Measurements from ENCODE around the gene ASCL4.

The ASCL4 gene

DNA sequence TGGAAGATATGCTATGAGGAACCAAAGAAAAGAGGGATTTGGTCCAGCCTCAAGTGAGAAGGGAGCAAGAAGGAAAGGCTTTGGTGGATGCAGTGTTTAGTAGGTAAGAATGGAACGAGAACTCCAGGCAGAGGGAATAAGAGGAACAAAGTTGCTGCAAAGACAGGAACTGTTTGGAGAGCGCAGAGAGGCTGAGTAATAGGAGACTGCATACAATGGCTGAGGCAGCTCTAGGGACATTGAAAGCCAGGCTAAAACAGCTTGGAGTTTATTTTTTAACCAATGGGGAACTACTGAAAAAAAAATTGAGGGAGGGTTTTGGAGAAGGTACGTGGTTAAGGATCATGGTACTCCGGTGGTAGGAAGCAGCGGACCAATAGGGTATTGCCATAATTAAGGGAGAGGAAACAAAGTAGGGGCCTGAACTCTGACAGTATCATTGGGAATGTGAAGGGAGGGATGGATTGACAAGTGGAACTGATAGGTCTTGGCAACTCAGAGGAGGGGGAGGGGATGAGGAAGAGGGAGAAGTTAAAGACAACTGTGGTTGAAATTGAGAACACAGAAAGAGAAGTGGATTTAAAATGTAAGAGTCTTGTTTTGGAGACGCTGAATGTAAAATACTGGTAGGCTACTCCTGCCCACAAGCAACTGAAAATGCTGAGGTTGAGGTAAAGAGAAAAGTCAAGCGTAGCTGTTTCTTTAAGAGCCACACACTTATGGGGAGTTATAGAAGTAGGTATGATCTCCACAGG, 4.8 kb downstream of the ASCL4 start:
- DNase-seq, result no peak

DNA sequence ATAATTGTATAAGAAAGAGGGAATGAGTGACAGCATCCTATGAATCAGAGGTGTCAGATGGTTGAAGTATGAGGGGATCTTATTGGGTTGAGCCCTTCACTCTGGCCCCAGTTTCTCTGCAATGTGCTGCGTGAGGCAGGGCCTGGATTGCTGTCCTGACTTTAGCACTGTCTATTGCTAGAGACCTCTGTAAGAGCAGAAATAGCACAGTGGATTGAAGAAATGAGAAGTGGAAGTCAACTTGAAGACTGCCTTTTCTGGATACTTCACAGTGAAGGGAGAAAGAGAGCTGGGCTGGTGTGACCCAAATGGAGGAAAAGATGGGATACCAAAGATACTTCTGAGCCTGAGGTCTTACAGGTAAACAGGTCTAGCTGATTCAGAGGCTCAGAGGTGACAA, 5.8 kb downstream of the ASCL4 start:
- no peak for DNase-seq

DNA sequence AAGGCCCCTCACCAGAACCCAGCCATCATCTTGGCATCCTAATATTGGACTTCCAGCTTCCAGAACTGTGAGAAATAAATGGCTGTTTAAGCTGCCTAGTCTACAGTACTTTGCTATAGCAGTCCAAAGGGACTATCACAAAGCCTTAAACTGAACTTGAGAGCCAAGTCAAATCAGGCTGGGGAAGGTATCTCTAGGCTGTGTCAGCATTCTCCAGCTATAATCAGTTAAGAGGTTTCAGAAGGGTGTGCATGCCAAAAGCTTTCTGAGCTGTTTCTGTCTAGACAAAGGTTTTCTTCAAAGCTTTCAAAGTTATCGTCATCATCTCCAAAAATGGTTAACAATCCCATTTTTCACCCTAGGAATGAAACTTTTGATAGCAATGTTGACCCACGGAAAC, 7.6 kb downstream of the ASCL4 start:
- DNase-seq, result no peak

DNA sequence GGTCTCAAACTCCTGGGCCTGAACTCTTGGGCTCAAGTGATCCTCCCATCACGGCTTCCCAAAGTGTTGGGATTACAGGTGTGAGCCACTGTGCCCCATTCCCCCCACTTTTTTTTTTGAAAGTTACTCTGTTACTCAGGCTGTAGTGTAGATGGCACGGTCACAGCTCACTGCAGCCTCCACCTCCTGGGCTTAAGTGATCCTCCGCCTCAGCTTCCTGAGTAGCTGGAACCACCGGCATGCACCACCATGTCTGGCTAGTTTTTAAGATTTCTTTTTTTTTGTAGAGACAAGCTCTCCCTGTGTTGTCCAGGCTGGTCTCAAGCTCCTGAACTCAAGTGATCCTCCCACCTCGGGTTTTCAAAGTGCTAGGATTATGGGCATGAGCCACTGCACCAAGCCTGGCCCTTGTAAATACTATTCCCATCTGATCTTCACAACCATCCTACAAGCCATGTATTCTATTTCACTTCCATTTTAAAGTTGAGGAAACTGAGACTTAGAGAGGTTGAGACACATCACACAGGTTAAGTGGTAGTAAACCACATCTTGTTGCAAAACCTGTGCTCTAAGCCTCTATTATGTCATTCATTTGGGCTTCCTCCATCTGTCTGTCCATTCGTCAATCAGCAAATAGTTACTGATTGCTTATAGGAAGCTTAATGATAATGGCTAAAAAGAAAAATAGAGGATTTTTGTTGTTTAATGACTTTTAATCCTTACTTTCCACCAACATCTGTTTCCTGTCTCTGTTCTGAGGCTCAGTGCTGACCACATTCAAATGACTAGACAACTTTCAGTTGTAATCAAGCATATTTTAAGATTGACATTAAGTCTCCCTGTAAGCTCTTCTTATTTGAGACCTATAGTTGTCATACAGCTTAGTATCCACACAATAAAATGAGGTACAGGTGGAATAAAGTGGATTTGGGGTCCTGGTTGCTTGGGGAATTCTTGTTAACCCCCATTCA, 9.2 kb downstream of the ASCL4 start:
- DNase-seq, result no peak

DNA sequence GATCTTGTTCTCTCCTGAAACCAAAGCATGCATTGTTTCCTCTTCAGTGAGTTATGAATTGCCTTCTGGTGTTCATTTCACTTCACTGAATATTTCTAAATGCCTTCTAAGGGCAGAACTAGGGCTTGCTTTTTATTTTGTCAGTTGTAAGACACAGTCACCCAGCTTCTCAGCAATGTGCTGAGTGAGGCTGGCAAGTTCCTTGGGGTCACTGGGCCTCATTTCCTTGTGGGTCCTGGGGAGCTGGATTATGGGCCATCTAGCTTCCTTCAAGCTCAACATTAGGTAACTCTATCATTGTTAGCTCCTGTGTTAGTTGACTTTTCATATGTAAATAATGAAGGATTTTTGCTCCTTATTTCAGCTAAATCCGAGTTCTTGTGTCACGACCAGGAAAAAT, 13.8 kb downstream of the ASCL4 start:
- DNase-seq, result no peak

DNA sequence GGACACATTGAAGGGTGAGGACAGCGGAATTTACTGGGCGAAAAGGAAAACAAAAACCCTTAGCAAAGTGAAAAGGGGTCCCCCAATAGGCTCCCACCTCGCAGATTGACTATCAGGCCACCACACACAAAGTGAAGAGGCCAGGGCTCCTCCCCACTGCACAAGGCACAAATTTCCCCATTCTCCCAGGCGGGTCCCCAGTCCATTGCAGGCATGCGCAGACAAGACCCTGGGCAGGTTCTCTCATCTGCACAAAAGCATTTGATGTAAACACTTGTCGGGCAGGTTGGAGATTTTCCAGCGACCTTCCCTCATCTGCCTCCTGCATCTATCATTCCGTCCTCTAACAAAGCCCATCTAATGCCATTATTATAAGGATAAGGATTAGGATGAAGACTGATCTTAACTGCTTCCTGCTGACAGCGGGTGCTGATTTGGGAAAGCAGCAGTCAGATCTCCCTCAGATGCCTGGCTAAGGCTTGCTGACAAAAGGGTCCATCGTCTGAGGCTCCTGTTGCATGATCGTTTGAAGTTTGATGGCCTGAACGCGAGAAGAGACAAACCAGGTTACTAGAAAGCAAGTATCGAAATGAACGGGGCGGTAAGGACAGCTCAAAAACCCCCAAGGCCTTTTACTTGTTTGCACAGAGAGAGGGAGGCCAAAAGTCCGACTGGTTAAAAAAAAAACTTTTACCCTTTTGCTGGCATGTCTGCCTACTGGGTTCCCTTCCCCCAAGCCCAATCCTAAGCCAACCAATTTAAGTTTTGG, 14.4 kb downstream of the ASCL4 start:
- no peak for DNase-seq

DNA sequence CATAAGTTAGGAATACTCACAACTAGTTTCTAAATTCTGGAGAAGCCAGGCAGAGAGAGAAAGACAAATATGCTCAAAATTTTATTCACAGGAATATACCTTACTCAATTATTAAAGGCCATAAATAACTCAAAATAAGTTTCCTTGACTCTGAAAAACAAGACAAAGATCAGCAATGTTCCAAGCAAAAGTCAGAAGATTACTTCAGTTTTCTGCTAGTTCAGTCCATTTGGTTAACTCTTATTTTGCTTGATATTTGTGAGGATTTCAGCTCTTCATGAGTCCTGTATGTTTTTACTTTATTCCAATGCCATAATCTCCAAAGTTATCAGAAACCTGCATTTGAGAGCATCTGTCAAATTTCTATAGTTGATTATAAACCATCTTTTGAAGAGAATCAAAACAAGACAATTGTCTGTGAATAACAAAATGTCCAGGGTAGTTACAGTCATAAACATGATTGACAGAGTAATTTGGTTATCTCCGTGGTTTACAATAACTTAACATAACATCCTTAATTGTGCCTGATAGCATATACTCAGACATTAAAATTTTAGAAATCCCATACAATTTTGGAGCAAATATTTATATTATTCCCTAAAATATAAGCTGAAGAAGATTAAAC, 17.1 kb downstream of the ASCL4 start:
- no peak for DNase-seq

DNA sequence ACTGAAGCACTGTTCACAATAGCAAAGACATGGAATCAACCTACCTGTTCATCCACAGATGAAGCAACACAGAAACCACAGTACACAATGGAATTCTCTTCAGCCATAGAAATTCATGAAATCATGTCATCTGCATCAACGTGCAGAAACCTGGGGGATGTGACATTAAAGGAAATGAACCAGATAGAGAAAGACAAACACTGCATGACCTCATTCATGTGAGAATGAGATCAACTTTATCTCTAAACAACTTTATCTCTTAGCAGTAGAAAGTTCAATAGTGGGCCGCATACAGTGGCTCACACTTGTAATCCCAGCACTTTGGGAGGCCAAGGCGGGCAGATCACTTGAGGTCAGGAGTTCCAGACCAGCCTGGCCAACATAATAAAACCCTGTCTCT, 19.9 kb downstream of the ASCL4 start:
- DNase-seq, result no peak

DNA sequence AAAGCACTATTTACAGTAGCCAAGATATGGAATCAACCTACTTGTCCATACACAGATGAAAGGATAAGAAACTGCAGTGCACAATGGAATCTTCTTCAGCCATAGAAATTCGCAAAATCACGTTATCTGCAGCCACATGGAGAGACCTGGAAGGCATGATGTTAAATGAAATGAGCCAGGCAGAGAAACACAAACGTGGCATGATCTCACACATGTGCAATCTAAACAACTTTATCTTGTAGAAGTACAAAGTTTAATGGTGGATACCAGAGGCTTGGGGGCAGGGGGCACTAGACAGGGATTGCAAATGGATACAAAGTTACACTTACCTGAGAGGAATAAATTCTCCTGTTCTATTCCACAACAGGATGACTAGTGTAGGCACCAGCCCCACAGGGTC, 24.1 kb downstream of the ASCL4 start:
- DNase-seq, result no peak

DNA sequence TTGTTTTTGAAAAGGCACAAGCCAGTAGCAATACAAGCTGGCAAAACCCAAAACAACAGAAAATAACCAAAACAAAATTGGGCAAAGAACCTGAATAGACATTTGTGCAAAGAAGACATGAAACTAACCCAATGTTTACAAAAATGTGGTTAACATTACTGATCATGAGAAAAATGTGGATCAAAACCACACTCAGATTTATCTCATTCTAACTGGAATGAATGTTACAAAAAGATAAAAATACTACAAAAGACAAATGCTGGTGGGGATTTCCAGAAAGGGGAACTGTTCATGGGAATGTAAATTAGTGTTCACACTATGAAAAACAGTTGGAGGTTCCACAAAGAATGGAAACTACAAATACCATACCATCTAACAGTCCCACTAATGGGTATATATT, 26.6 kb downstream of the ASCL4 start:
- DNase-seq, result no peak

DNA sequence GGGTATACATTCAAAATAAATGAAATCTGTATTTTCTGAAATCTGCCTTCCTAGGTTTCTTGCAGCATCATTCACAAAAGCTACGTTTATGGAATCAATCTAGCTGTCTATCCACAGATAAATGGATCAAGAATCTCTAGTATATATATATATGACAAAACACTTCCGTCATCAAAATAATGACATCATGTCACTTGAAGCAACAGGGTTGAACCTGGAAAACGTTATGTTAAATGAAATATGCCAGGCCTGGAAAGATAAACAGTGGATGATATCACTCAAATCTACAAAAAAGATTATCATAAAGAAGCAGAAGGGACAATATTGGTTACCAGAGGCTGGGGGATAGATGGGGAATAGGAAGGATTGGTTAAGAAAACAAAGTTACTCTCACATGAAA, 28.6 kb downstream of the ASCL4 start:
- DNase-seq, result no peak

DNA sequence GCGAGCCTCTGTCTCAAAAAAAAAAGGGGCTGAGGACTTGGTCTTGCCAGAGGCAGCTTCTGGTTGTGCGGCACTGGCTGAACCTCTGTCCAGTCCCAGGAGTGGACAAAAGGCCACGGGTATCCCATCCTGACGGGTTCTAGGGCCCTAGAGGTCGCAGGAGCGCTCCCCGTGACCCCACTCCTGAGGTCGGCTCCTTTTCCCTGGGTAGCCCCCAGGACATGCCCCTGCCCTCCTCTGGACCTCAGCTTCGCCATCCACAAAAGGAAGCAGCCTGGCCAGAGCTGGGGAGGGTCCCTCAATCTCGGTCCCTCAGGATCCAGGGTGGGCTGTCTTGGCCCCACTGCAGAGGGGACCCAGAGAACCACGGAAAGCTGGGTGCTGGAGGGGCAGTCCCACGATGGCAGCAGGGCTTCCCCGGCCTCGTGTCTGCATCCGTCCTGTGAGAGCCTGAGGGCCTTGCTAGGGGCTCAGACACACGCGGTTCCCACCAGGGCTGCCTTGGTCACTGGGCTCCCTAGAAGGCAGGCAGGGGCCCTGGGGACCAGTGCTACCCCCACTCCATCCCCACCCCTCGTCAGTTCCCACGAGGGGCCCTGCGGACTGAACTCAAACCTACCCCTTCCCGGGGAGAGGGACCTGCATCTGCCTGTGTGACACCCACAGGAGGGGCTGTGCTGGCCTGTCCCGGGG, 31.1 kb downstream of the ASCL4 start:
- no peak for DNase-seq

DNA sequence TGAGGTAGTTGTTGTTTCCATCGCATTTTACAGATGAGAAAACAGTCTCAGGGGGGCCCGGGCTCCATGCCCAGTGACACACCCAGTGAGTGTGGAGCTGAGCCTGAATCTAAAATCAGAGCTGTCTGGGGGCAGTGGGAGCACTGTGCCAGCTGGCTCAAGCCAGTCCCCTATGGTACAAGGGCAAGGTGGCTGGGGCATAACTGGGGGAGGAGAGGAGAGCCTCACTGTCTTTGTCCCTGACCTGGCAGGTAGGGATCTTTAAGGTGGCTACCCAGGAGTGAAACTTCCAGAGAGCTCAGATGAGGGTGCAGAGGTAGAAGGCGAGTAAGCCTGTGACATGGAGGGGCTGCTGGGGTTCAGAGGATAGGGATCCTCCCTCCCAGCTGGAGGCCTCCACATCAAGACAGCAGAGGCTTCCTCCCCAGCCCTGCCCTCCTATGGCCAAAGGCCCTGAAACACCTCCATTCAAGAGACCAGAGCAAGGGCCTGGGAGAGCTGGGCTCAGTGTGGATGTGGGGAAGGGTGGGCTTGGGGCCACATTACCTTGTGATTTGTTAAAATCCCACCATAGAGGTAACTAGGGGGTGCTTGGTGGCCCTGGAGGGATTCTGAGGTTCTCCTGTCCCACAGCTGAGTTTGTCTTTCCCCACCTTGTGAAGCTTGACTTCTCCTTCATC, 33.1 kb downstream of the ASCL4 start:
- no peak for DNase-seq

DNA sequence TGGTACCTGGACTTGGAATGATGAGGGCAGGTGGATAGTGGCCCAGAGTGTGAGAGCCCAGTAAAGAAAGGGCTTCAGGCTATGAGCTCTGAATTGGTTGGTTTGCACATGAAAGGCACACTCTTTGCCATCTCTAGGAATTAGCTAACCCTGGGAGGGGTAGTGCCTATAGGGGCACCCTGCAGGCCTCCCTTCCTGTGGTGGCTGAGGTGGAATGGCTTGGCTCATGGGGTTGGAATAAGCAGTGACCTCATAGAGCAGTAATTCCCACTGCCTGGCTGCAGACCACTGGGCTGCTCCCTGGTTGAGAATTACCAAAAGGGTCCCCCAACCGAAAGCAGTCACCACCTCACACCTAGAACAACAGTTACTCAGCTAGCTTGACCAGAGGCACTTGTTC, 42.7 kb downstream of the ASCL4 start:
- no peak for DNase-seq

DNA sequence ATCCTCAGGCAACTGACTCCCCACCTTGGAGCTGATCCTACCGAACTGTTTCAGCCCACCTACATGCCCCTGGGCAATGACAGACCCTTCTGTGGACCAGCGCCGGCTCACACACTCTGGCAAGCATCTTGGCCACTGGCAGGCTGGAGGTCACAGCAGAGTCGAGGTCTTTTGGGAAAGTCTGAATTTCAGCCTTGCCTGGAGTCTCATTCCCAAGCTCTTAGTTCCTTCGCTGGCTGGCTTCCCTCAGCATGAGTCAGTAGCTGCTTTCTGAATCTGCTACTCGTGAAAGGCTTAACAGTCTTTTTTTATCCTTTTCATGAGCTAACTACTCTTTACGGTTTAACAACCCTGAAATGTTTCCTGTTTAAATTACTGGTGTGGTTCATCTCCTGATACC, 44.5 kb downstream of the ASCL4 start:
- no peak for DNase-seq

DNA sequence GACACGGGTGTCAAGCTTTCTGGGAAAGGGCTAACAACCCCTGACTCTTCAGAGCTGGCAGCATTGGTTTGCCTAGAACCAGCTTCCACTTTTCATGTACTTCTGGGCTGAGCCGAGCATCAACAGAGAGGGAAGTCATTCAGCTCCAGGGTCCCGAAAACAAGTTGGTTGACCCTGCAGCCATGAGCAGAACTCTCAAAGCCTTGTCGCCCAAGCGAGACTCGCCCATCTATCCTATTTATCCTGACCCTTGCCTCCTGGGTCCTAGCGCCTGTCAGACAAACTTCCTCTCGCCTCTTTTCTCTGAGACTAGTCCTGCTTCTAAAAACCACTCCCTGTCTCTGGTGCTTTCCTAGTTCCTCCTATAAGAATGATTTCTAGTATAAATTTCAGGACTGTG, 47.9 kb downstream of the ASCL4 start:
- no peak for DNase-seq

All from cortex of kidney (tissue), 1 donor.